ENCODE results near the gene LSS.

DNA sequence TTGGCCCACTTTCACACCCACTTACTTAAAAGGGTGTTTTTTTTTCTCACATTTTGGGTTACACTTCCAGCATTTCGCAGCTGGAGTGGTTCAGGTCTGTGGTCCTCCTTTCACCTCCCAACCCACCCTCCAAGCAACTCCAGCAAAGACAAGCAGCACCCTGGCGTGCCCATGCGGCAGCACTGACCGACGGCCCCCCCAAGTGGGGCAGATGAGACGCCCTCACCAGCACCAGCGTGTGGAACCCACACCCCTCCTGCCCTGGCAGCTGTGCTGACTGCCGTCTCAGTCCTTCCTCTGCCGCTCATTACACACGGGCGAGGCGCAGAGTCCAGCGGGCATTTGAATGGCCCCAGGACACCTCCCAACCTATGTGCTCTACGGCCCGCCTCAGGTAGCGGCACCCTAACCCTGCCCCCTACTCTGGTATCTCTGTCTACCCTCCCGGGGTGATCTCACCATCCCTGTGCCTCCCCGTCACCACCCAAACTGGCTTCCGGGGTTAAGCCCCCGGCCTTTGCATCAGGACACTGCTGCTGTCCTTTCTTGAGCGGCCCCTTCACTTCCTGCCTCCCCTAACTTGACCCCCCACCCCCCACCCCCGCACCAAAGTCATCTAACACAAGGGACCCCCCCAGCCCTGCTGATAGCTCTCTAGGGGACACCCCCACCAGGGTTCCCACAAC is 10.9 kb downstream of the LSS start:
- TF ChIP-seq, protein P1, sequence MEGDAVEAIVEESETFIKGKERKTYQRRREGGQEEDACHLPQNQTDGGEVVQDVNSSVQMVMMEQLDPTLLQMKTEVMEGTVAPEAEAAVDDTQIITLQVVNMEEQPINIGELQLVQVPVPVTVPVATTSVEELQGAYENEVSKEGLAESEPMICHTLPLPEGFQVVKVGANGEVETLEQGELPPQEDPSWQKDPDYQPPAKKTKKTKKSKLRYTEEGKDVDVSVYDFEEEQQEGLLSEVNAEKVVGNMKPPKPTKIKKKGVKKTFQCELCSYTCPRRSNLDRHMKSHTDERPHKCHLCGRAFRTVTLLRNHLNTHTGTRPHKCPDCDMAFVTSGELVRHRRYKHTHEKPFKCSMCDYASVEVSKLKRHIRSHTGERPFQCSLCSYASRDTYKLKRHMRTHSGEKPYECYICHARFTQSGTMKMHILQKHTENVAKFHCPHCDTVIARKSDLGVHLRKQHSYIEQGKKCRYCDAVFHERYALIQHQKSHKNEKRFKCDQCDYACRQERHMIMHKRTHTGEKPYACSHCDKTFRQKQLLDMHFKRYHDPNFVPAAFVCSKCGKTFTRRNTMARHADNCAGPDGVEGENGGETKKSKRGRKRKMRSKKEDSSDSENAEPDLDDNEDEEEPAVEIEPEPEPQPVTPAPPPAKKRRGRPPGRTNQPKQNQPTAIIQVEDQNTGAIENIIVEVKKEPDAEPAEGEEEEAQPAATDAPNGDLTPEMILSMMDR (conservative IDR thresholded peaks at IDR 0.05; ENCODE audit: low read length): no peak
- no peak for TF ChIP-seq EZH2phosphoT487 (IDR thresholded peaks at IDR 0.05; ENCODE audit: borderline replicate concordance)
